ENCODE measurements around the gene STAB1.

DNA sequence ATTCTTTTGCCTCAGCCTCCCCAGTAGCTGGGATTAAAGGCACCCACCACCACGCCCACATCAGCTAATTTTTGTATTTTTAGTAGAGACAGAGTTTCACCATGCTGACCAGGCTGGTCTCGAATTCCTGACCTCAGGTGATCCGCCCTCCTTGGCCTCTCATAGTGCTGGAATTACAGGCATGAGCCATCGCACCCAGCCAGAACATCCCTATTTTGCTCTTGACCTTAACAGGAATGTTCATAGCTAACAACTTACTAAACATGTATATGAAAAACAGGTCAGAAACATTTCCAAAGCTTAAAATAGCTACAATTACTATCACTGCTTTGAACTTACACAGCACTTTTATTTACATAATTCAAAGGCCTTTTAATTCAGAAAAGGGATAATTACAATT, 74.9 kb downstream of the STAB1 start:
- TF ChIP-seq CTCF (IDR thresholded peaks at IDR 0.05; ENCODE audit: insufficient read depth, low read length) (no peak), SPI1 (IDR thresholded peaks at IDR 0.05; ENCODE audit: borderline replicate concordance, low read depth) (no peak), POLR2AphosphoS5 (IDR thresholded peaks at IDR 0.05; ENCODE audit: low read depth) (no peak), GABPA (IDR thresholded peaks at IDR 0.05; ENCODE audit: low read depth) (no peak)

Data from HL-60 (cell line).